SKM-1 (cell line): ENCODE data around the gene GATAD2A.

Source experiments
- DNase-seq: peaks from one replicate; lab custom pipeline; 2025; ENCODE audit not compliant: unreplicated experiment; lab: John Stamatoyannopoulos, UW

The GATAD2A gene

DNA sequence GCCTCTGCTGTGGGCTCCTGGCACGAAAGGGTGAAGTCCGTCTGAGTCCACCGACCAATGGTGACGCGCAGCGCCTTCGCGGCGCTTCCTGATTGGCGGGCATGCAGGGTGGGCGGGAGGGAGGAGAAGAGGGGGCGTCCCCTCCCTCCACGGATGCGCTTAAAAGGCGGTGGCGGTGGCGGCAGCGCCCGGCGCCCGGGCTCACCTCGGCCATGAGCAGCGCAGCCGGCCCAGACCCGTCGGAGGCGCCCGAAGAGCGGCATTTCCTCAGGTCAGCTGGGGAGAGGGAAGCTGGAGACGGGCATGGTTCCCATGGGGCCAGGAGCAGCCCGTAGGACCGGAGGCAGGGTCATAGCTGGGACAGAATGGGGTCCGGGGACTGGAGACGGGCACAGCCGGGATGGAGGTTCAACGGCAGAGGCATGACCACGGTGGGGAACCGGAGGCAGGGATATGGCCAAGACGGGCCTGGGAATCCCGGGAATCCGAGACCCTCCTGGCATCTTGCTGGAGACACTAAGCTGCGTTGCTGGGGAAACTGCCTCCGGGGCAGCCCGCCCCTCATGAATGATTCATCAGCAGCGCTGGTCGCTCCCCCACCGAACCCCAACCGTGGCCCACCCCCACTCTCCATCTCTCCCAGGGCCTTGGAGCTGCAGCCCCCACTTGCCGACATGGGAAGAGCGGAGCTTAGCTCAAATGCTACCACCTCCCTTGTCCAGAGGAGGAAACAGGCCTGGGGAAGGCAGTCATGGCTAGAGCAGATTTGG, 123.4 kb downstream of the GATAD2A start, which contains the start of gene YJEFN3:
TSS of gene YJEFN3 (plus strand) at position 191 of the 770 bp plus-strand sequence. CDS start at position 213, 22 bp downstream.
- no peak for DNase-seq

DNA sequence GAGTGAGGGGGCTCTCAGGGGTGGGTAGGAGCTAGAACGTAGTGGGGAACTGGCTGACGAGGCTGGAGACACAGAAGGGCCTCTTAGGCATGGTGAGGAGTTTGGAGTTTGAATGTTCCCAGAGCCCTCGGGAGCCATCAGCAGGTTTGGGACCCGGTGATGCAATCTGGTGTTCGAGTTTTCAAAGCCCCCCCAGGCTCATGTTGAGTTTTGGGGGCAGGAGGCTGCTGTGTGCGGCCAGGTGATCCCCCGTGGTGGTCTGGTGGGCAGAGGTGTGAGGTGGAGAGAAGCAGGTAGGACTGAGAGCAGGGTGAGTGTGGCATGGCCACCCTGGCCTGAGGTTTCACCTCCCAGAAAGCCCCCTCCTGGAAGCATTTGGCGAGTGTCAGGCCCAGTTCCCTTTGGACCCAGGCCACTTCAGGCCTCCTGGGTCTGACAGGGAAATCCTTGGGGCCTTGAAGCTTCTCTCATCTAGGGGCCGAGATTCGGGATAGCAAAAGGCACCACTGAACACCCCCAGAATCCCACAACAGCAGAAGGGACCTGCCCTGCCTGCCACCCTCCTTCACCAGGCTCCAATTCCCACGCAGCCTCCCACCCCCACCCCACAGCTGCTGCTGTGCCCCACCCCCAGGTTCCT, 124.4 kb downstream of the GATAD2A start:
- no peak for DNase-seq

DNA sequence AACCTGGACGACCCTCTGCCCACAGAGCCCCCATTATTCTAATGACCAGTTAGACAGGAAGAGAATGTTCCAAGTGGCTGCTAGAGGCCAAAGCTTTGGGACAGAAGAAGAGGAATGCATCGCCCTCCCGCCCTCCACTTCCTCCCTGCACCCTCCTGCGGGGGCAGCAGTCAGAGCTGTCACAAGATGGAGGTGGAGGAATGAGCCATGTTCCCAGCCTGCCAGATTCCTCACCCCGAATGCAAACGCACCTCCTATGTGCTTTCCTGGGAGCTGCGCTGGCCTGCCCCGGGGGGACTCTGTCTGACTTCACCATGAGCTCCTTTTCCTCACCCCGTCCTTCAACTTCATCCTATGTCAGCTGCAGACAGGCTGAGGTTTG, 124.9 kb downstream of the GATAD2A start:
- DNase-seq, result no peak

DNA sequence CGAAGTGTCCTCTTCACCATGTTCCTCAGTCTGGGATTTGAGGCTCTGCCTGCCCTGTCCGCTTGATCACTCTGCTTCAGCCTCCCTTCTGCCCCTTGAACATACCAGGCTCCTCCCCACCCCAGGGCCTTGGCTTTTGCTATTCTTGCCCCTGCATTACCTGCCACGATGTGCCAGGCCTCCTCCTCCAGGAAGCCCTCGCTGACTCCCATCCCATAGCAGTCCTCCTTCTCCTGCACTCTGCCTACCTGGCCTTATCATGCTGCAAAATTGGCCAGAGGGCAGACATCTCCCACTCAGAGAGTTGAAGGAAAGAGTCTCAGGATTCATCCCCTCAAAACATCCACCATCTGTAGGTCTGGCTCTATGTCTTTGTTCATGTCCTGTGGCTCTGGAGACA, 125.4 kb downstream of the GATAD2A start:
- no peak for DNase-seq

DNA sequence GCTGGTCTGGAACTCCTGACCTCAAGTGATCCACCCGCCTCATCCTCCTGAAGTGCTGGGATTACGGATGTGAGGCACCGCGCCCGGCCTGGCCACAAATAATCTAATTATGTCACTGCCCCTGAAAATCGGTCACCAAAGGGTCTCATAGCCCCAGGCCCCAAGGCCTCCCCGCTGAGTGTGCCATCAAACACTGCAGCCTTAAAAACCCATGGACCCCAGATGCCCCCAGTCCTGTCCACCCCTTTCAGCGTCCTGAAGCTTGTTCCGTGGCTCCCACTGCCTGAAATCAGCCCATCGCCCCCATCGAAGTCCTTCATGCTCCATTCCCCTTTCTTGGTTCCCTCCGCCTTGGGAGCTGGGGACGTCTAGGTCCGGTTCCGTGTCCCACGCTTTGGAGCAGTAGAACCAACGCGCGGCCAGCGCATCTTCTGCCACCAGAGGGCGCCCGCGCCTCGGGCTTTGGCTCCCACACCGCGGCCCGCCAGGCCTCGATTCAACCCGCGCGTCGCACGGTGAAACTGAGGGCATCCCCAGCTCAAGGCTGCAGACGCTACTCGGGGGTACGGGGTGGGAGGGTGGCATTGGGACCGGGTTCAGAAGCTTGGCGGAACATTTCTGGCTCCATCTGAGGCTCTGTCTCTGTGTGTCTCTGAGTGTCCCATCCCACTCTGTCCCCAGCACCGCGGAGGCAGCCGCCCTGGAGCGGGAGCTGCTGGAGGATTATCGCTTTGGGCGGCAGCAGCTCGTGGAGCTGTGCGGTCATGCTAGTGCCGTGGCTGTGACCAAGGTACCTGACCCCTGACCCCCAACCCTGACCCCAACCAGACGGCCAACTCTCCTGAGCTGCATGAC, 126.7 kb downstream of the GATAD2A start:
- DNase-seq, result no peak

DNA sequence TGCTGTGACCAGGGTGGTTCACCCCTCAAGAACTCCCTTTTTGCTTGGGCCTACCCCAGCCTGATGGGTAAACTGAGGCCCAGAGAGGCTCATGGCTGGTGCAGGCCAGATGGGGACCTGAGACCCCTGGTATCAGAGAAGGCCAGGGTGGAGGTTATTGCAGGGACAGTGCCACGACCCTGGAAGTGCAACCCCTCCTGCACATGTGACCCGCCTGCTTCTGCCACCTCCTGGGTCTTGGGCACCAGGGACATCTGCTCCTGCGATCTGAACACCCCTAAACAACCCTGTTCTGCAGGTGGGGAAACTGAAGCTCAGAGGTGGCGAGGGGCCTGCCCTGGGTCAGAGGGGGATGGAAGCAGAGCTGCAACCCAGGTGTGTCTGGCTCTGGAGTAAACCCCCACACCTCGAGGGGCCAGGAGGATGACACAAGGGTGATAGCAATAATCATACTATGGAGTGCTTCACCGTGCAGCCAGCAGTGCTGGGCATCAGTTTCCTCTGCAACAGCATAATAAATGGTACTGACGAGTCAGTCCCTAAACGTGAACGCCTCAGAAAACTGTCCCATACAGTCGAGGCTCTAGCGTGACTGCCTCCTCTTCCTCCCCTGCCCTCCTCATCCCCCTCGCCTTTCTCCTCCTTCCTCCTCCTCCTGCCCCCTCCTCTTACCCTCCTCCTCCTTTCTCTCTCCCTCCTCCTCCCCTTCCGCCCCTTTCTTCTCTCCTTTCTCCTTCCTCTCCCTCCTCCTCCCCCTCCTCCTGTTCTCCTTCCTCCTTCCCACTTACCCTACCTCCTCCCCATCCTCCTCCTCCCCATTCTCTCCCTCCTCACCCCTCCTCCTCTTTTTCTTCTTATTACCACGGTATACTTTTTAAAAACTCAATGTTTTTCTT, 127.6 kb downstream of the GATAD2A start:
- DNase-seq, result no peak

DNA sequence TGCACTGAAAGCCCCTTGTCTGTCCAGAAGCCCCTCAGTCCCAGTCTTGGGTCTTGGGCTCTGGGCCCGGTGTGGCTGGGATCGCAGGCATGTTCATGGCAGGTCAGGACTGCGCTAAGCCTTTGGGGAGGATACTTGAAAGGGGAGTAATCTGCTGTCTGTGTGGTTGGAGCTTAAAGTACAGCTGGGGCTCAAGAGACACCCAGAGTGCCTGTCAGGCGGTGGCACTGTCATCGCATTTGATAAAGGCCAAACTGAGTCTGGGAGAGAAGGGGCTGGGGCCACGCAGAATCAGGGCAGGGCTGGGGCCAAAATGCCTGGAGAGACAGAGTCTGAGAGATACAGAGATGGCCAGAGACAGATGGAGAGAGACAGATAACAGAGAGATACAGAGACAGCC, 128.4 kb downstream of the GATAD2A start:
- DNase-seq, result no peak

DNA sequence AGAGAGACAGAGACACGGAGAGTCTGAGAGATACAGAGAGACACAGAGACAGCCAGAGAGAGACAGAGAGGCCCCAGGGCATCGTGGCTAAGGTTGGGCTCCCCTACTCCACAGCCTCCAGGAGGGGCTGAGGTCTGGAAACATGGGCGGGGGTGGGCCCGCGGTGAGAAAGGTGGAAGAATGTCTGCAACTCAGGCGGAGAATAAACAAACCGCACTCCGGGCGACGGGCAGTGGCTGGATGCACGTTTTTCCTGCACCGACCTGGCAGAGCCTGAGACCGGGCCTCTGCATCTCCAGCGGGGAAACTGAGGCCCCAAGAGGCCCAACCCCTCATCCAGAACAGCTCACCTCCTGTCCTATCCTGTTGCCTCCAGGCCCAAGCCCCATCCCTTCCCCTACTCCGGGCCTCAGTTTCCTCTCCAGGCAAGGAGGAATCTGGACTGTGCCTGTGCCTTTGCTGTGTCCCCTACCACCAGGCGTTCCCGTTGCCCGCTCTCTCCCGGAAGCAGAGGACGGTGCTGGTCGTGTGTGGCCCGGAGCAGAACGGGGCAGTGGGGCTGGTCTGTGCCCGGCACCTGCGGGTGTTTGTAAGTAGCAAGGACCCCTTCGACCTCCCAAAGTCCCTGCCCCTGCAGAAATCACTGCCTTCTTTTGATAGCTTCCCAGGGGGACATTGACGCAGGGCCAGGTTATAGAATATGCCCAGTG, 129.2 kb downstream of the GATAD2A start:
- no peak for DNase-seq

- no peak for DNase-seq
These were observed 130.1 kb downstream of the GATAD2A start for GRCh38 chr19:19535311-19536191.

- no peak for DNase-seq
These were observed 131.9 kb downstream of the GATAD2A start for GRCh38 chr19:19537075-19538048.

- DNase-seq, result no peak
These were observed 132.7 kb downstream of the GATAD2A start, which contains the start of gene CILP2 for GRCh38 chr19:19538061-19538784. Gene CILP2 (plus strand): TSS chr19:19538265. CDS start chr19:19538350, 85 bp downstream.

GRCh38 chr19:19538785-19539166, 133.3 kb downstream of the GATAD2A start:
- no peak for DNase-seq

- DNase-seq, result no peak
These were observed 134.2 kb downstream of the GATAD2A start for GRCh38 chr19:19539698-19540063.

GRCh38 chr19:19540064-19540714, 134.7 kb downstream of the GATAD2A start:
- no peak for DNase-seq

GRCh38 chr19:19540715-19541515, 135.4 kb downstream of the GATAD2A start:
- no peak for DNase-seq

- no peak for DNase-seq
These were observed 136.1 kb downstream of the GATAD2A start for GRCh38 chr19:19541616-19542015.
